Liver (tissue), 9 donors: ENCODE results near the gene TMEM200B. TPM values are rescaled to one million over a fixed set of nuclear protein-coding genes. Genes with fewer than 3 reads are reported as not detected.

Source experiments
- DNase-seq: peaks from one replicate; pipeline ENCODE4 v3.0.0-alpha.2; 2017; ENCODE audit warnings: low spot score
- H3K27ac ChIP-seq, 2 donors: one replicate each; pipeline ENCODE4 v1.7.0; 2013; ENCODE audit warnings: inconsistent platforms in 2 of 2, low read length in 2 of 2, control low read depth in 1 of 2, low read depth in 1 of 2, mild to moderate bottlenecking in 1 of 2
- H3K27me3 ChIP-seq, 4 donors: one replicate each; pipeline versions ENCODE4 v1.6.1 to v1.7.0; 2013; ENCODE audit warnings: low read length in 3 of 4, inconsistent platforms in 1 of 4, mild to moderate bottlenecking in 1 of 4, moderate library complexity in 1 of 4; ENCODE audit not compliant: control insufficient read depth in 4 of 4, insufficient read depth in 4 of 4
- H3K36me3 ChIP-seq, 4 donors: one replicate each; pipeline versions ENCODE4 v1.6.1 to v1.7.0; 2013; ENCODE audit warnings: low read length in 3 of 4, mild to moderate bottlenecking in 3 of 4, low read depth in 1 of 4, moderate library complexity in 1 of 4; ENCODE audit not compliant: control insufficient read depth in 4 of 4, insufficient read depth in 3 of 4
- H3K4me1 ChIP-seq, 4 donors: one replicate each; pipeline versions ENCODE4 v1.6.1 to v1.7.0; 2013; ENCODE audit warnings: low read length in 3 of 4, mild to moderate bottlenecking in 3 of 4, moderate library complexity in 1 of 4; ENCODE audit not compliant: control insufficient read depth in 4 of 4, insufficient read depth in 4 of 4
- H3K4me3 ChIP-seq, 3 donors: one replicate each; pipeline versions ENCODE4 v1.6.1 to v1.7.0; 2013; ENCODE audit warnings: low read length in 3 of 3, control low read depth in 1 of 3, low read depth in 1 of 3, mild to moderate bottlenecking in 1 of 3
- H3K9ac ChIP-seq, 2 donors: one replicate each; pipeline ENCODE4 v1.7.0; 2013; ENCODE audit warnings: low read length in 2 of 2, mild to moderate bottlenecking in 2 of 2, moderate library complexity in 2 of 2, control low read depth in 1 of 2, low read depth in 1 of 2
- H3K9me3 ChIP-seq, 4 donors: one replicate each; pipeline versions ENCODE4 v1.6.1 to v1.7.0; 2013; ENCODE audit warnings: low read length in 3 of 4; ENCODE audit not compliant: control insufficient read depth in 4 of 4
- CTCF ChIP-seq: fragments of 150-350 bp; IDR thresholded peaks from 2 replicates; pipeline ENCODE4 v1.5.1; 2017; ENCODE audit warnings: improper control_type of control experiment, low read depth, low read length; ENCODE audit not compliant: missing input control
- EGR1 ChIP-seq, 2 donors: IDR thresholded peaks; 2 replicates each; pipeline ENCODE4 v1.6.1; 2016 to 2018; ENCODE audit warnings: antibody characterized with exemption in 2 of 2, low read depth in 2 of 2
- FOXA1 ChIP-seq: IDR thresholded peaks from 2 replicates; pipeline ENCODE4 v1.6.1; 2016; ENCODE audit warnings: antibody characterized with exemption
- FOXA2 ChIP-seq: IDR thresholded peaks from 2 replicates; pipeline ENCODE4 v1.6.1; 2016; ENCODE audit warnings: antibody characterized with exemption
- GABPA ChIP-seq, 2 donors: IDR thresholded peaks in 1 of 2; conservative IDR thresholded peaks in 1 of 2; 2 replicates each; pipeline ENCODE4 v1.6.1; 2016; ENCODE audit warnings: antibody characterized with exemption in 2 of 2, mild to moderate bottlenecking in 1 of 2, moderate library complexity in 1 of 2
- HNF4A ChIP-seq, 2 donors: conservative IDR thresholded peaks; 2 replicates each; pipeline ENCODE4 v1.6.1; 2016; ENCODE audit warnings: antibody characterized with exemption in 2 of 2, mild to moderate bottlenecking in 2 of 2
- HNF4G ChIP-seq: IDR thresholded peaks from 2 replicates; pipeline ENCODE4 v1.6.1; 2016; ENCODE audit warnings: antibody characterized with exemption
- JUND ChIP-seq, 2 donors: IDR thresholded peaks; 2 replicates each; pipeline ENCODE4 v1.6.1; 2016; ENCODE audit warnings: antibody characterized with exemption in 2 of 2
- MAX ChIP-seq: IDR thresholded peaks from 2 replicates; pipeline ENCODE4 v1.6.1; 2016; ENCODE audit warnings: antibody characterized with exemption
- RAD21 ChIP-seq, 2 donors: IDR thresholded peaks; 2 replicates each; pipeline ENCODE4 v1.6.1; 2016; ENCODE audit warnings: antibody characterized with exemption in 2 of 2, mild to moderate bottlenecking in 2 of 2
- REST ChIP-seq: IDR thresholded peaks from 2 replicates; pipeline ENCODE4 v1.6.1; 2016; ENCODE audit warnings: antibody characterized with exemption, mild to moderate bottlenecking
- RXRA ChIP-seq, 2 donors: IDR thresholded peaks; 2 replicates each; pipeline ENCODE4 v1.6.1; 2017 to 2018; ENCODE audit warnings: antibody characterized with exemption in 2 of 2, mild to moderate bottlenecking in 1 of 2
- SP1 ChIP-seq: IDR thresholded peaks from 2 replicates; pipeline ENCODE4 v1.6.1; 2018; ENCODE audit warnings: antibody characterized with exemption, mild to moderate bottlenecking
- TAF1 ChIP-seq: conservative IDR thresholded peaks from 2 replicates; pipeline ENCODE4 v1.6.1; 2016; ENCODE audit warnings: antibody characterized with exemption, mild to moderate bottlenecking
- ZBTB33 ChIP-seq: IDR thresholded peaks from 2 replicates; pipeline ENCODE4 v1.6.1; 2016; ENCODE audit warnings: antibody characterized with exemption
- WGBS: extraction: QIAGEN DNeasy Blood & Tissue Kit; methylation state at CpG from one replicate; pipeline ENCODE4 v1.1.7; 2013; 5-methylcytosine and 5-hydroxymethylcytosine counted together
- polyA plus RNA-seq, 2 donors: library from polyadenylated mRNA; stranded (reverse) in 1 of 2; unstranded in 1 of 2; fragments of 200-250 nt in 1 of 2; fragments of >200 nt in 1 of 2; fragmentation: Nextera tagmentation in 1 of 2; extraction: Ambion mirVana in 1 of 2; gene quantifications; one replicate each; pipeline versions ENCODE4 v1.2.1 to v1.2.3, GENCODE V29; 2013 to 2015
- total RNA-seq, 2 donors: library from RNA; depleted of rRNA; stranded (reverse); fragments of >200 nt; gene quantifications; one replicate each; pipeline ENCODE4 v1.2.3, GENCODE V29; 2014
- TF ChIP-seq, protein P1 (sequence below): IDR thresholded peaks from 2 replicates; pipeline ENCODE4 v1.6.1; 2016; ENCODE audit warnings: antibody characterized with exemption
- donor health status: healthy.
- donor health status: healthy.
- donor health status: healthy.
- donor health status: healthy.
- donor health status: healthy.

TMEM200B gene
- total RNA-seq (1 to 10 TPM in 1 of 2 donors, under 1 TPM in 1; 0.84 to 4.5 TPM), polyA plus RNA-seq (1 to 10 TPM; 1.2 to 1.9 TPM)

- H3K4me1 ChIP-seq: peaks cover 12 to 25% (median 21%) of the 10 kb centered on the region in 4 donors
- peak; percentile 63 for DNase-seq
- H3K27me3 ChIP-seq: no peaks in the 10 kb centered on the region
- TF ChIP-seq EGR1 (IDR thresholded peaks at IDR 0.05; ENCODE audit: low read depth in 2 of 2) (no peak), TAF1 (no peak), ZBTB33 (no peak), MAX (no peak), SP1 (no peak), FOXA1 (no peak), REST (no peak), HNF4G (no peak)
- under 1% methylated on average over 46 of the region's 46 CpGs for WGBS
- no peaks in the 10 kb centered on the region for H3K36me3 ChIP-seq
- H3K9me3 ChIP-seq: no peaks in the 10 kb centered on the region
- H3K4me3 ChIP-seq: peak within 1 kb of the TSS; percentile 54 to 69 (median 68)
- H3K27ac ChIP-seq: peak within 1 kb of the TSS; percentile 69 to 84
- H3K9ac ChIP-seq: peak within 1 kb of the TSS in 1 of 2 donors; percentile 28
Measured at GRCh38 chr1:29123887-29124365, at the start of gene TMEM200B. TSS of gene TMEM200B (minus strand) at chr1:29123903. CDS start at chr1:29121828, 2,075 bp downstream.

DNA sequence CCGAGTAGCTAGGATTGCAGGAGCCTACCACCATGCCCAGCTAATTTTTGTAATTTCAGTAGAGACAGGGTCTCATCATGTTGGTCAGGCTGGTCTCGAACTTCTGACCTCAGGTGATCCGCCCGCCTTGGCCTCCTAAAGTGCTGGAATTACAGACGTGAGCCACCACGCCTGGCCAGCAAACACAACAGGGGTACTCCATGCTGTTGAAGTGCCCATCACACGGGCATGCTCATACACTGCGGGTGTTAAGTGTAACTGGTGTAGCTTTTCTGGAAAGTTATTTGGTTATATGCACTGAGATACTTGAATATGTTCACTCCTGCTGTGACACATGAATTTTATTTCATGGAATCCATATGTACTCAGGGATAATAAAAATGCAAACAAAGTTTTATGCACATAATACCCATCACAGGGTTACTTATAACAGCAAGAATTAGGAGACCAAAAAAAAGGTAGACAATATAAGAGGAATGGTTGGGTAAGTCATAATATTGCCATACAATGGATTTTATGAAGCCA lies 48.8 kb upstream of the TMEM200B start:
- Histone ChIP-seq H3K4me3 (no peak overlapping the region), H3K27ac (no peak overlapping the region), H3K36me3 (peaks cover 0 to 5% (median 0%) of the 10 kb centered on the region in 4 donors), H3K27me3 (no peaks in the 10 kb centered on the region), H3K4me1 (peaks cover 19 to 34% (median 27%) of the 10 kb centered on the region in 4 donors), H3K9ac (no peak overlapping the region), H3K9me3 (no peaks in the 10 kb centered on the region)
- TF ChIP-seq FOXA2 (no peak), RAD21 (IDR thresholded peaks at IDR 0.05) (no peak), ZBTB33 (no peak), MAX (no peak), SP1 (no peak), RXRA (IDR thresholded peaks at IDR 0.05) (no peak), EGR1 (IDR thresholded peaks at IDR 0.05; ENCODE audit: low read depth in 2 of 2) (no peak), FOXA1 (no peak), HNF4A (conservative IDR thresholded peaks at IDR 0.05) (no peak), GABPA (IDR thresholded peaks at IDR 0.05 in 1 of 2, conservative IDR thresholded peaks at IDR 0.05 in 1 of 2) (no peak), REST (no peak), CTCF (no peak), JUND (IDR thresholded peaks at IDR 0.05) (no peak), HNF4G (no peak)
- TF ChIP-seq, protein P1, sequence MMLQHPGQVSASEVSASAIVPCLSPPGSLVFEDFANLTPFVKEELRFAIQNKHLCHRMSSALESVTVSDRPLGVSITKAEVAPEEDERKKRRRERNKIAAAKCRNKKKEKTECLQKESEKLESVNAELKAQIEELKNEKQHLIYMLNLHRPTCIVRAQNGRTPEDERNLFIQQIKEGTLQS: no peak
- 92% methylated on average over 8 of the region's 8 CpGs for WGBS
- no peak for DNase-seq
